OCI-LY3 (cell line): ENCODE data around the gene STX10.
A peak's percentile ranks its signal among the peaks of the same experiment; 100 is the strongest.

ENCODE experiments used
- H2AFZ ChIP-seq: fragments of 200-600, 300-600 bp; shearing (Covaris generic); 2 replicates; pipeline ENCODE4 v1.6.0; 2014; ENCODE audit warnings: antibody characterized with exemption, low read depth, low read length
- H3K27ac ChIP-seq: fragments of 200-600, 300-600 bp; sonication (generic); 2 replicates; pipeline ENCODE4 v1.5.1; 2014; ENCODE audit warnings: mild to moderate bottlenecking, low read length, moderate library complexity, mixed read lengths
- H3K27me3 ChIP-seq: fragments of 200-600, 300-600 bp; sonication (generic); 2 replicates; pipeline ENCODE4 v1.6.1; 2014; ENCODE audit warnings: low read depth, low read length, mixed read lengths
- H3K36me3 ChIP-seq: fragments of 200-600, 300-600 bp; sonication (generic); replicated peaks from 2 replicates; pipeline ENCODE3; 2014; ENCODE audit warnings: low read depth, low read length, mixed read lengths
- H3K4me1 ChIP-seq: fragments of 300-600, 200-600 bp; sonication (generic); 2 replicates; pipeline ENCODE4 v1.6.1; 2014; ENCODE audit warnings: low read length, mixed read lengths
- H3K4me2 ChIP-seq: fragments of 200-600, 300-600 bp; sonication (generic); 2 replicates; pipeline ENCODE4 v1.6.1; 2014; ENCODE audit warnings: low read length, mixed read lengths
- H3K4me3 ChIP-seq: fragments of 300-600, 200-600 bp; sonication (generic); 2 replicates; pipeline ENCODE4 v1.5.1; 2014; ENCODE audit warnings: antibody characterized with exemption, mild to moderate bottlenecking, low read length, moderate library complexity
- H3K79me2 ChIP-seq: fragments of 300-600, 200-600 bp; shearing (Covaris generic); 2 replicates; pipeline ENCODE4 v1.6.1; 2014; ENCODE audit warnings: mild to moderate bottlenecking, low read length, mixed read lengths
- H3K9ac ChIP-seq: fragments of 300-600, 200-600 bp; shearing (Covaris generic); 2 replicates; pipeline ENCODE4 v1.6.0; 2014; ENCODE audit warnings: mild to moderate bottlenecking, low read length, moderate library complexity
- H3K9me3 ChIP-seq: fragments of 200-600, 300-600 bp; shearing (Covaris generic); 2 replicates; pipeline ENCODE4 v1.6.1; 2014; ENCODE audit warnings: low read length, mixed read lengths; ENCODE audit not compliant: insufficient read depth
- H4K20me1 ChIP-seq: fragments of 200-600, 300-600 bp; sonication (generic); 2 replicates; pipeline ENCODE4 v1.6.1; 2016; ENCODE audit warnings: low read length, mixed read lengths; ENCODE audit not compliant: insufficient read depth
- EZH2phosphoT487 ChIP-seq: fragments of 200-600 bp; shearing (Covaris generic); IDR thresholded peaks from 2 replicates; pipeline ENCODE4 v1.6.1; 2018; ENCODE audit warnings: antibody characterized with exemption, mixed run types, low read depth
- TF ChIP-seq, protein P1 (sequence below): fragments of 200-600, 300-600 bp; sonication (generic); IDR thresholded peaks from 2 replicates; pipeline ENCODE4 v1.5.1; 2014; ENCODE audit warnings: antibody characterized with exemption, low read length, low read depth

The STX10 gene

DNA sequence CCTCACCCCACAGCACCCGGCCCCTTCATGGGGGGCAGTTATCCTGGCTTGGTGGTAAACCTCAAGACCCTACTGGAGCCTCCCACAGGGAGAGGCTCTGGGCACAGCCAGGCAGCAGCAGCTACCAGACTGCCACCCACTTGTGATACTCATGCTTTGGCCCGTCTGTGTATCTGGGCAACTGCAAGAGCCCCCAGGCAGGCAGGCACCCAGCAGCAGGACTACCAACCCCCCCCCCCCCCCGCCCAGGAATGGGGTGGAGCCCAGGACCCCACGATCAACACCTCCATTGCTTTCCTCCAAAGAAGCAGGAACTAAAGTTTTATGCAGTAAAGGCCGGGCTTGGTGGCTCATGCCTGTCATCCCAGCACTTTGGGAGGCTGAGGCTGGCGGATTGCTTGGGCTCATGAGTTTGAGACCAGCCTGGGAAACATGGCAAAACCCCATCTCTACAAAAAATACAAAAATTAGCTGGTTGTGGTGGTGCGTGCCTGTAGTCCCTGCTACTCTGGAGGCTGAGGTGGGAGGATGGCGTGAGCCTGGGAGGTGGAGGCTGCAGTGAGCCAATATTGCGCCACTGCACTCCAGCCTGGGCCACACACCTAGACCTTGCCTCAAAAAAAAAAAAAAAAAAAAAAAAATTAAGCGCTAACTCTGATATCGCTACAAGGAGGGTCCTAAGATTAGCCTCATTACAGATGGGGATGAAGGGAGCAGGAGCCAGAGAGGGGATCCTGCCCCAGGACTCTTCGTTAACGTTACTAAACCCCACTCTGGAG is 46.4 kb downstream of the STX10 start:
- H3K27ac ChIP-seq = peak overlapping the region; percentile 99
- peak overlapping the region; percentile 100 for H3K4me2 ChIP-seq
- peaks cover 21% of the 10 kb centered on the region for H3K36me3 ChIP-seq
- H3K9ac ChIP-seq = peak overlapping the region; percentile 92
- H3K79me2 ChIP-seq = peaks cover 15% of the 10 kb centered on the region
- H3K4me3 ChIP-seq = peak overlapping the region; percentile 90
- peaks cover 5% of the 10 kb centered on the region; the same call in 1 of the 2 replicates for H4K20me1 ChIP-seq
- TF ChIP-seq, protein P1, sequence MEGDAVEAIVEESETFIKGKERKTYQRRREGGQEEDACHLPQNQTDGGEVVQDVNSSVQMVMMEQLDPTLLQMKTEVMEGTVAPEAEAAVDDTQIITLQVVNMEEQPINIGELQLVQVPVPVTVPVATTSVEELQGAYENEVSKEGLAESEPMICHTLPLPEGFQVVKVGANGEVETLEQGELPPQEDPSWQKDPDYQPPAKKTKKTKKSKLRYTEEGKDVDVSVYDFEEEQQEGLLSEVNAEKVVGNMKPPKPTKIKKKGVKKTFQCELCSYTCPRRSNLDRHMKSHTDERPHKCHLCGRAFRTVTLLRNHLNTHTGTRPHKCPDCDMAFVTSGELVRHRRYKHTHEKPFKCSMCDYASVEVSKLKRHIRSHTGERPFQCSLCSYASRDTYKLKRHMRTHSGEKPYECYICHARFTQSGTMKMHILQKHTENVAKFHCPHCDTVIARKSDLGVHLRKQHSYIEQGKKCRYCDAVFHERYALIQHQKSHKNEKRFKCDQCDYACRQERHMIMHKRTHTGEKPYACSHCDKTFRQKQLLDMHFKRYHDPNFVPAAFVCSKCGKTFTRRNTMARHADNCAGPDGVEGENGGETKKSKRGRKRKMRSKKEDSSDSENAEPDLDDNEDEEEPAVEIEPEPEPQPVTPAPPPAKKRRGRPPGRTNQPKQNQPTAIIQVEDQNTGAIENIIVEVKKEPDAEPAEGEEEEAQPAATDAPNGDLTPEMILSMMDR = no peak
- no peak for TF ChIP-seq EZH2phosphoT487
- no peaks in the 10 kb centered on the region for H3K27me3 ChIP-seq
- peaks cover 50% of the 10 kb centered on the region for H3K4me1 ChIP-seq
- H2AFZ ChIP-seq = no peak overlapping the region; the same call in 1 of the 2 replicates
- H3K9me3 ChIP-seq = no peaks in the 10 kb centered on the region

- Histone ChIP-seq H3K9ac (peak within 1 kb of the TSS; percentile 92), H3K4me1 (peaks cover 50% of the 10 kb centered on the region), H3K79me2 (peaks cover 15% of the 10 kb centered on the region), H2AFZ (peak within 1 kb of the TSS; percentile 64; the same call in 1 of the 2 replicates), H3K9me3 (no peaks in the 10 kb centered on the region), H3K27me3 (no peaks in the 10 kb centered on the region), H3K4me2 (peak within 1 kb of the TSS; percentile 100), H4K20me1 (peaks cover 5% of the 10 kb centered on the region; the same call in 1 of the 2 replicates), H3K4me3 (peak within 1 kb of the TSS; percentile 90), H3K27ac (peak within 1 kb of the TSS; percentile 99), H3K36me3 (peaks cover 24% of the 10 kb centered on the region)
- TF ChIP-seq, protein P1 = no peak
- TF ChIP-seq EZH2phosphoT487 = no peak
Measured at GRCh38 chr19:13102666-13103580, 47.3 kb downstream of the STX10 start, which contains the start of gene LYL1. TSS of gene LYL1 (minus strand) at chr19:13102858. CDS start at chr19:13101171, 1,687 bp downstream.

DNA sequence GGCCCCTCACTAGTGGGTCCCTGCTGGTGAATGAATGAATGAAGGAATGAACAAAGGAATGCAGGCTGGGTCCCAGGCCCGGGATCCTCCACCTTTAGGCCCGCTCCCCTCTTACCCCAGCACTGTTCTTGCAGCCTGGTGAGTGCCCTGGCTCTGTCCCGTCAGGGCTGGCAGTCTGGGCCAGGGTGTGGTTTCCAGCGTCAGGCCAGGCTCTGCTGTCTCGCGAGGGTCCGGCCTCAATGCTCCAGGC is 47.8 kb downstream of the STX10 start:
- H3K9me3 ChIP-seq = no peaks in the 10 kb centered on the region
- peaks cover 20% of the 10 kb centered on the region for H3K36me3 ChIP-seq
- peak overlapping the region; percentile 100 for H3K4me2 ChIP-seq
- H3K4me1 ChIP-seq = peaks cover 50% of the 10 kb centered on the region
- TF ChIP-seq EZH2phosphoT487 = no peak
- TF ChIP-seq, protein P1 = no peak
- peak overlapping the region; percentile 99 for H3K27ac ChIP-seq
- H3K79me2 ChIP-seq = peaks cover 15% of the 10 kb centered on the region
- peaks cover 5% of the 10 kb centered on the region; the same call in 1 of the 2 replicates for H4K20me1 ChIP-seq
- no peak overlapping the region; the same call in 1 of the 2 replicates for H2AFZ ChIP-seq
- no peaks in the 10 kb centered on the region for H3K27me3 ChIP-seq
- peak overlapping the region; percentile 92 for H3K9ac ChIP-seq
- peak overlapping the region; percentile 90 for H3K4me3 ChIP-seq
